HG03060 (cell line): ENCODE data around the gene PPFIBP2.

Source experiments
- ATAC-seq: cut with Tn5 transposase; IDR thresholded peaks from one replicate; pipeline ENCODE4 v1.9.1; 2021; ENCODE audit warnings: low read depth, moderate number of reproducible peaks; ENCODE audit not compliant: unreplicated experiment

Gene PPFIBP2

GRCh38 chr11:7575841-7576725 lies 62.3 kb downstream of the PPFIBP2 start:
- ATAC-seq, result no peak

- no peak for ATAC-seq
These were observed 63.0 kb downstream of the PPFIBP2 start for GRCh38 chr11:7576726-7577290.

GRCh38 chr11:7577291-7578190 lies 63.7 kb downstream of the PPFIBP2 start:
- ATAC-seq, result no peak

- no peak for ATAC-seq
These were observed 64.6 kb downstream of the PPFIBP2 start for GRCh38 chr11:7578276-7578955.

- ATAC-seq, result no peak
These were observed 65.6 kb downstream of the PPFIBP2 start for GRCh38 chr11:7579361-7579791.

- ATAC-seq, result no peak
These were observed 67.3 kb downstream of the PPFIBP2 start for GRCh38 chr11:7581021-7581590.

GRCh38 chr11:7582338-7582985 lies 68.7 kb downstream of the PPFIBP2 start:
- ATAC-seq, result no peak

- no peak for ATAC-seq
These were observed 69.4 kb downstream of the PPFIBP2 start for GRCh38 chr11:7583248-7583647.

- no peak for ATAC-seq
These were observed 71.1 kb downstream of the PPFIBP2 start for GRCh38 chr11:7584910-7585309.

GRCh38 chr11:7585816-7586215 lies 72.0 kb downstream of the PPFIBP2 start:
- ATAC-seq, result no peak

- no peak for ATAC-seq
These were observed 72.6 kb downstream of the PPFIBP2 start for GRCh38 chr11:7586376-7586775.

- ATAC-seq, result no peak
These were observed 73.9 kb downstream of the PPFIBP2 start for GRCh38 chr11:7587712-7588111.

GRCh38 chr11:7589861-7590260 lies 76.1 kb downstream of the PPFIBP2 start:
- no peak for ATAC-seq

- no peak for ATAC-seq
These were observed 76.7 kb downstream of the PPFIBP2 start for GRCh38 chr11:7590529-7590928.

GRCh38 chr11:7591107-7591894 lies 77.5 kb downstream of the PPFIBP2 start:
- no peak for ATAC-seq

GRCh38 chr11:7591987-7592386 lies 78.2 kb downstream of the PPFIBP2 start:
- ATAC-seq, result no peak

- ATAC-seq, result no peak
These were observed 78.9 kb downstream of the PPFIBP2 start for GRCh38 chr11:7592711-7593110.

GRCh38 chr11:7593481-7593880 lies 79.7 kb downstream of the PPFIBP2 start:
- no peak for ATAC-seq
